ENCODE measurements around the gene AHSP. TPM values are rescaled to one million over a fixed set of nuclear protein-coding genes. Genes with fewer than 3 reads are reported as not detected.
A peak's percentile ranks its signal among the peaks of the same experiment; 100 is the strongest.
"Not testable (repeated sequence)": the region's sequence is repeated elsewhere in the genome, so short reads cannot be mapped to it uniquely, and the experiment has no call there.

Gene AHSP, protein sequence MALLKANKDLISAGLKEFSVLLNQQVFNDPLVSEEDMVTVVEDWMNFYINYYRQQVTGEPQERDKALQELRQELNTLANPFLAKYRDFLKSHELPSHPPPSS
- 111 TPM for total RNA-seq

DNA sequence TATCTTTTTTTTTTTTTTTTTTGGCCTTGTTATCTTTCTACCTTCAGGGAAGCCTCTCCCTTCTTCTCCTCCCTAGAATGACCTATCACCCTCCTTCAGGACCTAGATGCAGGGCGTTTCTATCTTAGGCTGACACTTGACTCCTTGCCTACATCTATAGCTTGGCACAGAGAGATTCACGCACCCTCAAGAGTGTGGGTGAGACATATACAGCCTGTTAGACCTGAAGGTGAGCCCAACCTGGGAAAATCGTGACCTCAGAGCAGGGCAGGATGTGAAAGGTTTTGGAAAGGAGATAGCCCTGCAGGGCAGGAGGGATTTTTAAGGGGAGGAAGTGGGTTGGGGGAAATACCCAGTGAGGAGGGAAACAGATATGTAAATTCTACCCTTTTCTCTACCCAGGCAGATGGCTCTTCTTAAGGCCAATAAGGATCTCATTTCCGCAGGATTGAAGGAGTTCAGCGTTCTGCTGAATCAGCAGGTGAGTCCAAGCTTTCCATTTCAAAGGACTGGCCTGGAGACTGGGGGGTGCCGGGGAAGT, at the start of gene AHSP:
AHSP (plus strand) TSS at position 167 of the 541 bp plus-strand sequence; CDS start at position 407, 240 bp downstream.
- no peak for DNase-seq

DNA sequence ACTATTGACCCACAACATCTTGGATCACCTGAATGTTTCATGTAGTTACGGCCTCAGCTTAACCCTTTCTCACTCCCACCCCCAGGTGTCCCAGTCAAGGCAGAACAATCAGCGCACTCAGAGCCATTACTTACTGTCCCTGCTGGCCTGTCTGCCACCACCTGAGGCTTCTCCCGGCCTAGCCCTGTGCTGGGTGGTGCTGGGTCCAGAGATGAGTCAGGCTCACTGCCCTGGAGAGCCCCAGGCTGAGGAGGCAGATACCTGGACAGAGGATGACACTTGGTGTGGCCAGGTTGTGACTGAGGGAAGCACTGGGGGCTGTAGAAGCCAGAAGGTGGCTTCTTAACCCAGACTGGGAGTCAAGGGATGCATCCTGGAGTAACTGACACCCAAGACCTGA, 48.7 kb upstream of the AHSP start:
- DNase-seq, result no peak

DNA sequence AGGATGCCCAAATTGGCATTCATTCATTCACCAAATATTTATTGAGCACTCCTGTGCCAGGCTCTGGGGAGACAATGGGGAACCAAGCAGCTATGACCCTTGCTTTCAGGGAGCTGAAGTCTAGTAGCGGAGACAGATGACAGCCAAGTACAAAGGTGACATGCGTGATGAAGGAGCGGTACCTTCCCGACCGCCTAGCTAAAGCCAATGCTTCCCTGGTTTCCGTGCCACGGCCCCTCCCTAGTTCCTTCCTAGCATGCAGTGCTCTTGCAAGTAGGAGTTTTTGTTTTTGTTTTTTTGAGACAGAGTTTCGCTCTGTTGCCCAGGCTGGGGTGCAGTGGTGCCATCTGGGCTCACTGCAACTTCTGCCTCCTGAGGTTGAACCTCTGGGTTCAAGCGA, 47.9 kb upstream of the AHSP start:
- DNase-seq, result no peak

DNA sequence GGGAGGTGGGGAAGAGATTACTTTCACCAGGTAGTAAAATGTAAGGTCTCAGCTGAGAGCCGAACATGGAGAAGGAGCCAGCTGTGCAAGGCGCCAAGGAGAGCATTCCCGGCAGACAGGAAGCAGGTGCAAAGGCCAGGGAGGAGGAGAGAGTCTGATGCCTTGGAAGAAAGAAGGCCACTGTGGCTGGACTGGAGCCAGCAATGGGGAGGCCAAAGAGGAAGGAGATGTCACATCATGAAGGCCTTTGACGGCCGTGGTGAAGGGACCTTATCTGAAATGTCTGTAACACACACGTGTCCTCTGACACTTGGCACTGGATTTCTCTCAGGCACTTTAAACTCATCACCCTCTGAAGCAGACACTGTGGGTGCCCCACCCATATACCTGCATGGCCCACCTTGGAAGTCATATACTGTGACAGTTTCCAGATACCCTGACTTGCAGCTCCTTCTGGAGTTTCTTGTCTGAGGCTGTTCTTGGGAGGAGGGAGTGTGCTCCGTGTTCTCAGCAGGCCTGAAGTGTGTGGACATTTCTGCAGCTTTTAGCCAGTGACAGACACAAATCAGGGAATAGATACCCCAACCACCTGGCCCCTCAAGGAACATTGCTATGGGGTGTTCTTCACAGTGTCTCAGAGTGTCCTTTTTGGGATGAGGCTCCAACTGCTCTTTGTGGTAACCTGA, 46.7 kb upstream of the AHSP start:
- DNase-seq, result no peak

DNA sequence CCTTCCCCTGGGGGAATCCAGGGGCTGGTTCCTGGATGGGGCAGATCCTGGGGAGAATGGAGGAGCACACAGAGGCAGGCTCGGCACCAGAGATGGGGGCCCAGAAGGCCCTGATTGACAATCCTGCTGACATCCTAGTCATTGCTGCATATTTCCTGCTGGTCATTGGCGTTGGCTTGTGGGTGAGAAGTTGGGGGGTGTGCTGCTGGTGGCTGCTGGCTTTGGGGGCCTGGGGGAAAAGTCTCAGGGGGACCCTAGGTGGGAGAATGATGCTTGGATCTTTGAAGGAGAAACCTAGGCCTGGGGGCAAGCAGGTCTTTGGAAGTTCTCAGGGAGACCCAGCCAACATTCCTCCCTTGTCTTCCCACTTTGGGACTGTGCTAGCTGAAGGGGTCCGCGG, 44.6 kb upstream of the AHSP start, which contains the start of gene SLC5A2:
SLC5A2 (plus strand) TSS at position 43 of the 400 bp plus-strand sequence; CDS start at position 57, 14 bp downstream.
- DNase-seq, result no peak

DNA sequence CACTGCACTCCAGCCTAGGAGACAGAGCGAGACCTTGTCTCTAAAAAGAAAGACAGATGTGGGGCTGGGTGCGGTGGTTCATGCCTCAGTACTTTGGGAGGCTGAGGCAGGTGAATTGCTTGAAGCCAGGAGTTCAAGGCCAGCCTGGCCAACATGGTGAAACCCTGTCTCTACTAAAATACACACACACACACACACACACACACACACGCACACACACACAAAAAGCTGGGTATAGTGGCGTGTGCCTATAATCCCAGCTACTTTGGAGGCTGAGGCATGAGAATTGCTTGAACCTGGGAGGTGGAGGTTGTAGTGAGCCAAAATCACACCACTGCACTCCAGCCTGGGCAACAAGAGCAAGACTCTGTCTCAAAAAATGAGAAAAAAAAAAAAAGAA, 43.7 kb upstream of the AHSP start:
- not testable (repeated sequence) for DNase-seq

DNA sequence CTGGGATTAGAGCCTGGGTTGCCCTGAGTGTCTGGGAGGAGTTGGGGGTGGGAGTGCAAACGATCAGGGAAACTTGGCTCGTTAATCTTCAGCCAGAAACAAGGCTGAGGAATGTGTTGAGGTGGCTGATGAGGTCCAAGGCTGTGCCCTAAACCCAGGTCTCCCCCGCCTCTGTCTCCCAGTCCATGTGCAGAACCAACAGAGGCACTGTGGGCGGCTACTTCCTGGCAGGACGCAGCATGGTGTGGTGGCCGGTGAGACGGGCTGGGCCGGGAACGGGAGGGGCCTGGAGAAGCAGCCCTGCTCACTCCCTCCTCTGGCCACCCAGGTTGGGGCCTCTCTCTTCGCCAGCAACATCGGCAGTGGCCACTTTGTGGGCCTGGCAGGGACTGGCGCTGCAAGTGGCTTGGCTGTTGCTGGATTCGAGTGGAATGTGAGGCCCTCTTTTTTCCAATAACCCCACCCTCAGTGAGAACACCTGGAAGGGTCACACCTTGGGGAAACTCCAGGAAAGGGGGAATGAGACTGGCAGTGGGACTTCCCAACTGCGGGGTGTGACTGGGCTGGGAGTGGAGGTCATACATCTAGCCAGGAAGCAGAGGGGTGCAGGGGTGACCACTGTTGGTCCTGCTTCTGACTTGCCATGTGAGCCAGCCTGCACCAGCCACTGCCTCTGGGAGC, 43.1 kb upstream of the AHSP start:
- DNase-seq, result no peak

DNA sequence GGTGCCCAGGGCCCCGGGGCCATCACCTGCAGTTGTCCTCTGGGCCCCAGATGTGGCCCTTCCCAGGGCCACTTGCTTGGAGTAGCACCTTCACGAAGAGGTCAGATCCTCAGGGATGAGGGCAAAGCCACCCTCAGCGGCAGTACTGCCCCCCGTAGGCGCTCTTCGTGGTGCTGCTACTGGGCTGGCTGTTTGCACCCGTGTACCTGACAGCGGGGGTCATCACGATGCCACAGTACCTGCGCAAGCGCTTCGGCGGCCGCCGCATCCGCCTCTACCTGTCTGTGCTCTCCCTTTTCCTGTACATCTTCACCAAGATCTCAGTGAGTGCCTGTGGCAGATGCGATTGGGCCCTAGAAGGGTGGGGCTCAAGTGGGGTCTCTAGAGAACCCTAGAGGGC, 42.1 kb upstream of the AHSP start:
- no peak for DNase-seq

DNA sequence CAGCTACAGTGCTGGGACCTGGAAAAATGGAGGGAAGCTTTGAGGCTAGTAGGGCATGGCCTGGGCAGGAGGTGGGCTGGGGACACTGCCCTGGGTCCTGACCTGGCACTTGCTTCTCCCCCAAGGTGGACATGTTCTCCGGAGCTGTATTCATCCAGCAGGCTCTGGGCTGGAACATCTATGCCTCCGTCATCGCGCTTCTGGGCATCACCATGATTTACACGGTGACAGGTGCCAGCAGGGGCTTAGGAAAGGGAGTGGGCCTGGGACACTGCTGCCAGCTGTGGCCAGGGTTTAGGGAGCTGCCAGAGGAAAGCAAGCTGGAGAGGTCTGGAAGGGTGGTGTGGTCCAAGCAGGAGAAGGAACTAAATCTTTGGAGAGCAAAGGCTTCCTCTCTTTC, 41.7 kb upstream of the AHSP start:
- DNase-seq, result no peak

DNA sequence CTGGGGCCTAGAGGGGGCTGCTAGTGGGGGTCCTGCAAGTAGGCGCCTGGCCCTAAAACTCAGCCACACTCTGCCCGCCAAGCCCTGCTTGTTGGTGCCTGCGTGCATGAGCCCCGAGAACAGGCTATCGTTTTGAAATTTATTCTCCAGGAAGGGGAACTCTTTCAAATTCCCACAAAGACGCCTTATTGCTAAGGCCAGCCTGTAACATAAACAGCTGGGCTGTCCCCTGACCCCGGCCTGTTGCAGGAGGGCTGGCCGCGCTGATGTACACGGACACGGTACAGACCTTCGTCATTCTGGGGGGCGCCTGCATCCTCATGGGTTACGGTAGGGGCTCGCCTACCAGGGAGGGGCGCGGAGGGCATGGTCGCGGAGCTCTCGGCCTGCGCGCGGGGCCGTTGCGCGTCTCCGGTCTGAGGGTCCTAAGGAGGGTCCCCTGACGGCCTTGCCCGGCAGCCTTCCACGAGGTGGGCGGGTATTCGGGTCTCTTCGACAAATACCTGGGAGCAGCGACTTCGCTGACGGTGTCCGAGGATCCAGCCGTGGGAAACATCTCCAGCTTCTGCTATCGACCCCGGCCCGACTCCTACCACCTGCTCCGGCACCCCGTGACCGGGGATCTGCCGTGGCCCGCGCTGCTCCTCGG, 40.5 kb upstream of the AHSP start:
- DNase-seq, result no peak

DNA sequence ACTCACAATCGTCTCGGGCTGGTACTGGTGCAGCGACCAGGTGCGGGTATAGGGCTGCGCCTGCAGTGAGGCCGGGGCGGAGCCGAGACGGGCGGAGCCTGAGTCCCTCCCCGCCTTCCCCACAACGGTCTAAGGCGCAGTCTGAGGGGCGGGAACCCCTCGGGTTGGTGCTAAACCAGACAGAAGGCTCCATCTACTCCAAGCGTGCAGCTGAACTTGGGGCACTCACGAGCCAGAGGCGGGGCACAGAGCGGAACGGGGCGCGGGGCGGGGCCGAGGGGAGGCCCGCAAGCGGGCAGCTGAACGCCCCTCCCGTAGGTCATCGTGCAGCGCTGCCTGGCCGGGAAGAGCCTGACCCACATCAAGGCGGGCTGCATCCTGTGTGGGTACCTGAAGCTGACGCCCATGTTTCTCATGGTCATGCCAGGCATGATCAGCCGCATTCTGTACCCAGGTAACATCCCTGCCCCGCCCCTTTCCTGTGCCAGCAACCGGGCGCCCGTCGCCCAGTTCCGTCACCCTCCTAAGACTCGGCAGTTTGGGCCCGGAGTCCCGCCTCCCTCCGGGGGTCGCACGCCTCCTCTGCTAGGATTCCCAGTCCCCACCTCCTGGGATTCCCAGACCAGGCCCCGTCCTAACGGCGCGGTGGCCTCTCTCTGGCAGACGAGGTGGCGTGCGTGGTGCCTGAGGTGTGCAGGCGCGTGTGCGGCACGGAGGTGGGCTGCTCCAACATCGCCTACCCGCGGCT, 39.8 kb upstream of the AHSP start:
- DNase-seq, result peak; percentile 36

DNA sequence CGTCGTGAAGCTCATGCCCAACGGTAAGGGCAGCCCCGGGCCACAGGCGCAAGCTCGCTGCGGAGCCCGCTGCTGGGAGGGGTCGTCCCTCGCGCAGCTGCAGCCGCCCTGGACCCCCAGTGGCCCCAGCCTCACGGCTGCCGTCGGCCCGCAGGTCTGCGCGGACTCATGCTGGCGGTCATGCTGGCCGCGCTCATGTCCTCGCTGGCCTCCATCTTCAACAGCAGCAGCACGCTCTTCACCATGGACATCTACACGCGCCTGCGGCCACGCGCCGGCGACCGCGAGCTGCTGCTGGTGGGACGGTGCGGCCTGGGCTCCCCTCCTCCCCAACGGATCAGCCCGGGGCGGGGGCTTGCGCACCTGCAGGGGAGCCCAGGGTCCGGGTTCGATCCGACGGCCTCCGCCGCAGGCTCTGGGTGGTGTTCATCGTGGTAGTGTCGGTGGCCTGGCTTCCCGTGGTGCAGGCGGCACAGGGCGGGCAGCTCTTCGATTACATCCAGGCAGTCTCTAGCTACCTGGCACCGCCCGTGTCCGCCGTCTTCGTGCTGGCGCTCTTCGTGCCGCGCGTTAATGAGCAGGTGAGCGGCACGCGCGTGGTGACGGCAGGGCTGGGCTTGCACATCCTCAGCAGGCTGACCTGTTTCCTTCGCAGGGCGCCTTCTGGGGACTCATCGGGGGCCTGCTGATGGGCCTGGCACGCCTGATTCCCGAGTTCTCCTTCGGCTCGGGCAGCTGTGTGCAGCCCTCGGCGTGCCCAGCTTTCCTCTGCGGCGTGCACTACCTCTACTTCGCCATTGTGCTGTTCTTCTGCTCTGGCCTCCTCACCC, 39.0 kb upstream of the AHSP start:
- DNase-seq, result no peak

DNA sequence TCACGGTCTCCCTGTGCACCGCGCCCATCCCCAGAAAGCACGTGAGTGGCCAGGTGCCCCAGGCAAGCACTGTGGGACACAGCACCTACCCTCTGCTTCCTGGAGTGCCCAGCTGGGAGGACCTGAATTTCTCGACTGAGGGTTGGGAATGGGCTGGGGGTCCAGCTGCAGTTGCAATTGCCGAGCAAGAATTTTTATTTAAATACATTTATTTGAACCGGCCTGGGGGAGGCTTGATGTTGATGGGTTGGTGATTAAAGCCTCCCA, 38.5 kb upstream of the AHSP start:
- DNase-seq, result no peak

DNA sequence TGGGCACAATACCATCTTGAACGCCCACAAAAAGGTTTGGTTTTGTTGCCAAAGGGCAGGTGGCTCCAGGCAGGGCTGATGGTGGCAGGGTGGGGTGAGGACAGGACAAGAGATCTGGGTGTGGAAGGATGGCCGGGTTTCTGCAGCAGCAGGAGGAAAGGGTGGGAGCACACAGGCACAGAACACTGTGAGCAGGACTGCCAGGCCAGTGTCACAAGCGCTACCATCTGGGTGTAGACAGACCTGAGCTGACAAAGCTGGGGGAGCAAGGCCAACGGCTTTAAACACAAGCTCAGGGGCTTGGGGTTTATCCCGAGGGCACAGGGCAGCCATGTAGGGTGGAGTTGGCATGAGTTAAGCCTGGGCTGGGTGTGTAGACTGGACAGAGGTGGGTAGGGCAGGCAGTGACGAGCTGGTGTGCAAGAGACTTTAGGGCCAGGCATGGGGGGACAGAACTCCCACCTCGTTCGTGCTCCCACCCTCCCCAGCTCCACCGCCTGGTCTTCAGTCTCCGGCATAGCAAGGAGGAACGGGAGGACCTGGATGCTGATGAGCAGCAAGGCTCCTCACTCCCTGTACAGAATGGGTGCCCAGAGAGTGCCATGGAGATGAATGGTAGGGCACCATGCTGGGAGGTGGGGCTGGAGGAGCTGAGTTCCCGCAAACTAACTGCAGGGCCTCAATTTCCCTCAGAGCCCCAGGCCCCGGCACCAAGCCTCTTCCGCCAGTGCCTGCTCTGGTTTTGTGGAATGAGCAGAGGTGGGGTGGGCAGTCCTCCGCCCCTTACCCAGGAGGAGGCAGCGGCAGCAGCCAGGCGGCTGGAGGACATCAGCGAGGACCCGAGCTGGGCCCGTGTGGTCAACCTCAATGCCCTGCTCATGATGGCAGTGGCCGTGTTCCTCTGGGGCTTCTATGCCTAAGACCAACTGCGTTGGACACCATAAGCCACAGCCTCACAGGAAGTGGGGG, 37.8 kb upstream of the AHSP start:
- DNase-seq, result no peak

DNA sequence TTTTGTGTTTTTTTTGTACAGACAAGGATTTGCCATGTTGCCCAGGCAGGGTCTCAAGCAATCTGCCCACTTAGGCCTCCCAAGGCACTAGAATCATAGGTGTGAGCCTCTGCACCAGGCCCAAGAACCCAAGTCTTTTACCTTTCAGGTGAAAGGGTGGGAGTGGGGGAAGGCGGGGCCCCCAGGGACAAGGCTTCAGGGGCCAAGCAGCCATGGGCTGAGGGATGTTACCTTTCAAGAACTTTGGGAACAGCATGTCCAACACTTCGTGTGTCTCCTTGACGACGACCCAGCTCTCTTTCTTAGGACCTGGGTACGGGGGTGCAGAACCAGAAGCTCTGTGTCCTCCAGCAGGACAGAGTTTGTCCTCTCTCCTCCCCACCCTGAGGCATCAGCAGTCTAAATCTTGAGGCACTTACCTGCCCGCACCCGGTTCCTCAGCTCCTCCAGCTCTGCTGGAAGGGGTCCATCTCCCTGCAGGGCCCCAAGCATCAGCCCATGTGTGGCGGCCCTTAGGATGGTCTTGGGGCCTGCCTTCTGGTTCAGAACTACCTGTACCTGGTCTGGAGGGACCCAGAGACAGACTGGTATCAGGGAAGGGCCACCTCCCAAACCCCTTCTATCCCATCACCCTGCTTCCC, 35.8 kb upstream of the AHSP start:
- DNase-seq, result no peak

DNA sequence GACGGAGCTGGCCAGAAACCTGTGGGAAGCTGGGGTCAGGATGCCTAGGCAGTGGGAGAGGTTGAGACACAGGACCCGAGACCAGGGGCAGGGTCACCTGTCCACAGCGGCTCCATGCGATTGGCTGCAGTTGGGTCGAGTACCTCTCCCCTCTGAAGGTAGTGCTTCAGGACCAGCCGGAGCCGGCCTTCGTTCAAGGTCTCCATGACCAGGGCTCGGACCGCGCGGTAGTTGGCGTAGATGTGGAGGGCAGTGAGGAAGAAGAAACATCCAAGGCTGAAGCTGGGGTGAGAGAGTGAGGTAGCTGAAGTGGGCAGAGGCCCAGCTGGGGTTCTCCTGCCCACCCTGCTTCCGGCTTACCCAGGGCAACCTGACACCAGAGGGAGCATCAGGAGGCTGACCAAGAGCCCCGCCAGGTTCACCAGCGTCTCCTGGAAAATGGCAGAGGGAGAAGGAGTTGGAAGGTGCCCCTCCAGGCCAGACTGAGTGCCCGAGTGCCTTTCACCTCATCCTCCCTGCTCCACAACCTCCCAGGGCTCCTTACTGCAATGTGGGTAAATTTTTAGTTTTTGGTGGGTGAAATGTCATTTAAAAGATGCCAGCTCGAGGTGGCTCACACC, 34.1 kb upstream of the AHSP start:
- DNase-seq, result no peak

DNA sequence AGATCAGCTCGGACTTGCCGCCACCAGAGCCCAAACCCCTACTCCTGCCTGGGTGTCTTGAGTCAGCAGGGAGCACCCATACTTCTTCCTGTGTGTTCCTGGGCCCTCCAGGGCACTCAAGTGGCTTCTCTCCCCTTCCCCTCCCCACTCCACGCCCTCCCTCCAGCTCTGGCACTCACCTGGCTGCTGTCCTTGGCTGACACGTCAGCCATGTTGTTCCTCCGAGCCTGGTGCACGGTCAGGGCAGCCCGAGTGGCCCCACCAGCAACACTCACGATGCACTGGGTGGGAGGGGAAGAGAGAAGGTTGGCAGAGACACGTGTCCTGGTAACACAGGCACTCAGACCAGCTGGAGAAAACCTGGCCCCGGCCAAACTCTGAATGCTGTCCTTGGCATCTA, 31.0 kb upstream of the AHSP start:
- DNase-seq, result no peak

DNA sequence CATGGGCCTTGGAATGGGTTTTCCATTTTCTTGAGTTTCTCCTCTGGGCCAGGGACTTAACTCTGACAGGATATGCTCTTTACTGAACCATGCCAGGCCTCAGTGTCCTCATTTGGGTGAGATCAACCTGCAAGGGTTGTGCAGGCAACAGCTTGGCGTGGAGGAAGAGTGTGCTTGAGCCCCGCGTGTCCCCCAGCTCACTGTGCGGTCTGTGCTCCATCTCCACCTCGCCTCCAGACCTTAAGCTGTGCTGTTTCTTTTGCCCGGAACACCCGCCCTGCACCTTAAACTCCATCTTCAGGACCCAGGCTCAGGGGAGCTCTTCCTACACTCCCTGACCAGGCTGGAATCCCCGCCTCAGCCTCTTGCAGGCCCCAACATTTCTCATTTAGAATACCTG, 29.2 kb upstream of the AHSP start:
- no peak for DNase-seq

DNA sequence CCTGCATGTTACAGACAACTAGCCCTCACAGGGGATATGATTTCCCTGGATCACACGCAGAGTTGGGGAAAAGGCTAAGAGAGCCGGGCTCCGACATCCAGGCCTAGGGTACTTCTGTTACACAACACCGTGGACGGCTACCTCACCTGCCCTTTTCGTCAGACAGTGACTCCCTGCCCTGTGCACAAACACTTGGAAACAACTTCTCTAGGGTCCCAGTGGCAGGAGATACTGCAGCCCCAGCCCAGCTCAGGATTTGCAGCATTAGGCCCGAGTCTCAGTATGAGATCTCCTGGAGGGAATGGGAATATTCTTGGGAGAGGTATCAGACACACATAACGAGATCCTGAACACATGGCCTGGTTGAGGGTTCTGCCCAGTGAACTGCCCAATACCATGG, 27.8 kb upstream of the AHSP start:
- no peak for DNase-seq
